Prostate gland (tissue), 2 donors: Measurements from ENCODE around the gene CD47.

Experiments
- POLR2A ChIP-seq: fragments of 450-650 bp; IDR thresholded peaks from one replicate; pipeline ENCODE4 v1.6.1; 2016; ENCODE audit warnings: antibody characterized with exemption, mild to moderate bottlenecking
- TF ChIP-seq, protein P1 (sequence below), 4 experiments: fragments of 200-600 bp in 2 of 4; fragments of 450-650 bp in 2 of 4; sonication (generic) in 2 of 4; IDR thresholded peaks; 1 replicate in 3 of 4; 2 replicates in 1 of 4; pipeline ENCODE4 v1.5.1; 2016 to 2019; ENCODE audit warnings: antibody characterized with exemption in 4 of 4, mild to moderate bottlenecking in 2 of 4, moderate library complexity in 2 of 4

GRCh38 chr3:108100906-108101660 is 10.3 kb upstream of the CD47 start:
- TF ChIP-seq, protein P1, sequence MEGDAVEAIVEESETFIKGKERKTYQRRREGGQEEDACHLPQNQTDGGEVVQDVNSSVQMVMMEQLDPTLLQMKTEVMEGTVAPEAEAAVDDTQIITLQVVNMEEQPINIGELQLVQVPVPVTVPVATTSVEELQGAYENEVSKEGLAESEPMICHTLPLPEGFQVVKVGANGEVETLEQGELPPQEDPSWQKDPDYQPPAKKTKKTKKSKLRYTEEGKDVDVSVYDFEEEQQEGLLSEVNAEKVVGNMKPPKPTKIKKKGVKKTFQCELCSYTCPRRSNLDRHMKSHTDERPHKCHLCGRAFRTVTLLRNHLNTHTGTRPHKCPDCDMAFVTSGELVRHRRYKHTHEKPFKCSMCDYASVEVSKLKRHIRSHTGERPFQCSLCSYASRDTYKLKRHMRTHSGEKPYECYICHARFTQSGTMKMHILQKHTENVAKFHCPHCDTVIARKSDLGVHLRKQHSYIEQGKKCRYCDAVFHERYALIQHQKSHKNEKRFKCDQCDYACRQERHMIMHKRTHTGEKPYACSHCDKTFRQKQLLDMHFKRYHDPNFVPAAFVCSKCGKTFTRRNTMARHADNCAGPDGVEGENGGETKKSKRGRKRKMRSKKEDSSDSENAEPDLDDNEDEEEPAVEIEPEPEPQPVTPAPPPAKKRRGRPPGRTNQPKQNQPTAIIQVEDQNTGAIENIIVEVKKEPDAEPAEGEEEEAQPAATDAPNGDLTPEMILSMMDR (IDR thresholded peaks at IDR 0.05), result no peak
- no peak for TF ChIP-seq POLR2A
